NCI-H1417 (cell line): ENCODE measurements around the gene DKC1.
A peak's percentile ranks its signal among the peaks of the same experiment; 100 is the strongest.

Experiments used
- DNase-seq, 3 experiments: peaks; one replicate each; lab custom pipeline; 2025; lab: John Stamatoyannopoulos, UW

The DKC1 gene

DNA sequence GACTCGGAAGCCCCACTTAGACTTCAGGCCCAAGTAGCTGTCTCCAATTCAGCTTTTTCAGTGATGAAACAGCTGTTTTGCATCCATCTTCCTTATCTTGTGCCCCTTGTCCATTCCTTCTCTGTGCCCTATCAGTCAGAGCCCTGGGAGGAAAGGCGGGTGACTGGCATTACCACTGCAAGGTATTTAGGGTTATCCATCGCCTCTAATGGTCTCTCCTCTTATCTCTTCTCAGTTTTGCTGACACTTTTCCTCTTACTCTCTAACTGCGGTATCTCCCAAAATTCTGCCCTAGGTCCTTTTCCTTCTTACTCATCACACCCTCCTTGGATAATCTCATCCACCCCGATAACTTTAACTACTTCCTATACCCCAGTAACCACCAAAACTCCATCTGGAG, 25.5 kb upstream of the DKC1 start:
- no peak for DNase-seq

DNA sequence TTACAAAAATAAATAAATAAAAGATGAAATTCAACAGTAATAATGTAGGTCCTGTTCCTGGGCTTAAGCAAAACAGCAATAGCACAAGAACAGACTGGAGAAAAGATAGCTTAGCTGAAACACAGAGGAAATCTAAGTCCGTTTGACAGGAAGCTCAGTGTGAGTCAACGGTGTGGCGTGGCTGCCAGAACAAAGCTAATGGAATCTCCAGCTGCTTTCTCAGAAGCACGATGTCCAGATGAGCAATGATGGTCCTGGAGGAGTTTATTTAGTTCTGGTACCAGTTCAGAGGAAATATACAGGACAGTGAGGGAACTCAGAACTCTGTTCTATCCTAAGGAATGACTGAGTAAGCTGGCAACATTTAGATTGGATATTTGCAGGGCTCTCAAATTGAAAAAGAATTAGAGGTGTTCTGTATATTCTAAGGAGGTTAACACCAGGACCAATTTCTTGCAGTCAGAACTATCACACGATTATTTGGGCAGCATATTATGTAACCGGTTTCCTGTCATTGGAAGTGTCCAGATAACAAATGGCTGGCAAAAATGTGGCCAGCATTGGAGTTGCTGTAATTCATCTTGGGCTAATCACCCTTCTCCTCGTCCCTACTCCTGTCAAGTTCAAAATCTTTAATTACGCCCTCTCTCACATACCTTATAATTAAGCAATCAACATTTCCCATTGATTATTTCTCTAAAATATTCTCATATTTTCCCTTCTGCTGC, 24.5 kb upstream of the DKC1 start:
- DNase-seq = peak in 1 of 3 experiments; percentile 7

GRCh38 chrX:154739952-154740465, 22.7 kb upstream of the DKC1 start:
- DNase-seq = no peak

DNA sequence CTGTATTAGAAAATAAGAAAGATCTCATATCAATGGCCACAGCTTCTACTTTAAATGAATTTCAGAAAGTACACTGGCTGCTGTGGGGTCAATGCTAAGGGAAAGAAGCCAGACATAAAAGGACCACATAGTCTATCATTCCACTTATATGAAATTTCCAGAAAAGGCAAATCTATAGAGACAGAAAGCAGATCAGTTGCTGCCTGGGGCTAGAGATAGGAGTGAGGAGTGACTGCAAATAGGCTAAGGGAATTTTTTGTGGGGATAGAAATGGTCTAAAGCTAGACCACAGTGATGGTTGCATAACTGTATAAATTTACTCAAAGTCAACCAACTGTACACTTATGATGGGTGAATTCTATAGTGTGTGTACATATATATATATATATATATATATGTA, 20.1 kb upstream of the DKC1 start:
- DNase-seq = no peak

DNA sequence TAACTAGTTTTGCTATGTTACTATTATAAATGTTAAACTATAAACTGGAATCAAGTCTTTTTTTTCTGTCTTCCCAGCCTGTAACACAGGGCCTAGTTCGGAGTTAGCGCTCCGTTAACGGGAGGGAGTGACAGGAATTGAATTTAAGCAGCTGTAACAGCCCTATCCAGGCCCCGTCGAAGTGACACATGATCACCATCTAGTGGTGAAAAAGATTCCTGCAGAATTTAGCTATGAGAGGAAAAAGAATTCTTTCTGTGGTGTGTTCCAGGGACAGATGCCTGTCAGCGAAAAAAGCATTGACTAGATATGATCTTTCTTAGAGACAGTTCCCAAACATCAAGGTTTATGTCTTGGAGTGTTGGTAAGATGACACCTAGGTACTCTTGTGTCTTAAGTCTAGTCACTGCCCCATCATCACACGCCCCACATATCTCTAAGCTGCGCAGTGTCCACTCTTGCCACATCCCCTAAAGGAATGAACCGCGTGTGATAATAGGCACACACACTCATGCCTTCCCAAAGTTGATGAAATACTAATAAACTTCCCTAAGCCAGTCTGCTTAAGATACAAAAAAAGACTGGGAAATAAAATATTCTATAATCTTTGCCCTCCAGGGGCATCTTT, 13.8 kb upstream of the DKC1 start:
- DNase-seq = peak; percentile 50 to 90 (median 79)

- DNase-seq = peak in 2 of 3 experiments; percentile 32 to 64
These were observed 12.8 kb upstream of the DKC1 start for GRCh38 chrX:154749856-154750255.

DNA sequence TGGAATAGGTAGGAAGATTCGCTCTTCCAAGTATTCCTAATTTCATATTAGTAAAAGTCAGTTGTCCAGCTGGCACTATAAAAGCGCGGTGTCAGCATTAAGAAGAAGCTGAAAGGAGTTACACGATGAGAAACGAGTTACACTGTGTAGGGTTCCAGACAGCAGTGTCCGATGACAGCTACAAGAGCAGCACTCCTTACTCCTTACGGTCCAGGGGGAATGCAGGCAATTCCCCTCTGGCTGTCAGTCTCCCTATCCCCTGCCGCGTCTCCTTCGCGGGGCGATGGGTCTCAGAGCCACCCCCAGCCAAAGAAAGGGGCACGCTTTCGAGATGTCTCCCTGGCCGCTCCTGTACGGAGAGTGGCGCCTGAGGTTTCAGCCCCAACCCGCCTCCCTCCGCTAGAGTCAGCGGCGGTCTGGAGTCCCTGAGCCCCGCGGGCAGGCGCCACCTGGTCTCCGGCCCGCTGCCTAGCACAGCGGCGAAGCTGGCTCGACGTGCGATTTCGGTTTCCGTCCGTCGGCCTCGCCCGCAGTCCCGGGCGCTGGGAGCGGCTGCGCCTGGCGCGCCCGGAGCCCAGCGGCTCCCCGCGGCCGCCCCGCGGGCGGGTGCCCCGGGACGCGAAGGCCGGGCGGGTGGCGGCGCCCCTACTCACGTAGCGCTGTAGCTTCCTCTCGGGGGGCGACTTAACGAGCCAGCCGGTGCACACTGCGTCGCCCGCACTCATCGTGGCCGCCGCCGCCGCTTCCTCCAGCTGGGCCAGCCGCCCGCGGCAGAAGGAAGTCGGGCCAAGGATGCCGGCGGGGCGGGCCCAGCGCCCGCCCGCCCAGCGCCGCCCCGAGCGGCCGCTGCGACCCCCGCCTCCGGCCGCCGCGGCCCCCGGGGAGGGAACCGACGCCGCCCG, 12.1 kb upstream of the DKC1 start, which contains the start of gene GAB3:
Gene GAB3 (minus strand): TSS at position 777 of the 902 bp plus-strand sequence. CDS start 52 bp downstream, at position 725.
- peak; percentile 51 to 70 (median 68) for DNase-seq

- peak in 2 of 3 experiments; percentile 24 to 46 for DNase-seq
These were observed 11.4 kb upstream of the DKC1 start for GRCh38 chrX:154751203-154751668.

DNA sequence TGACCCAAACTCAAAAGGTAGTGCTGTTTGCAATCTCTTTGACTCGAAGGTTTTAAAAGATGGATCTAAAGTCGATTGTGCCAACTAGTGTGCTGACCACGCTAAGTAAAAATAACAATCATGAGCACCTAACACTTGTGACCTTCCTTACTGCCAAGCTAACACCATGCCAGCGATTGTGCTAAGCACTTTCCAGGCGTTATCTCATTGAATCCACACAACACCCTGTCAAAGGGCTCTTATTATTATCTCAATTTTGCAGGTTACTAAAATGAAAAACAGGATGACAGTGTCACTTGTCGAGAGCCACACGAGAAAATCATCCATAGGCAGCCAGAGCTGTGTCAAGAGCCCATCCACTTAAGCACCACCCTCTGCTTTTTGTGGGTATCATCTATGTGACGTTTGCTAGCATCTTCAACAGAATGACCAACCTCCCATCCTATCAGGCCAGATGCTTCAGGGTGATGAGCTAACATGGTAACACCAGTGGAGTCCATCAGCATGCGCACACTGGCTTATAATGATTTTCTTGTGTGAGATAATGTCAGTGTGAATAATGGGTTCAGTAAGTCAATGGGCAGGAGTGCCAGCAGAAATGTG, 10.9 kb upstream of the DKC1 start:
- peak in 1 of 3 experiments; percentile 31 for DNase-seq

- DNase-seq = no peak
These were observed 4.0 kb upstream of the DKC1 start for GRCh38 chrX:154758696-154759095.

GRCh38 chrX:154761977-154762536, 607 bp upstream of the DKC1 start:
- peak; percentile 34 to 85 (median 75) for DNase-seq

GRCh38 chrX:154774622-154775021, 12.0 kb downstream of the DKC1 start:
- DNase-seq = no peak

- DNase-seq = no peak
These were observed 13.0 kb downstream of the DKC1 start for GRCh38 chrX:154775419-154776349.

DNA sequence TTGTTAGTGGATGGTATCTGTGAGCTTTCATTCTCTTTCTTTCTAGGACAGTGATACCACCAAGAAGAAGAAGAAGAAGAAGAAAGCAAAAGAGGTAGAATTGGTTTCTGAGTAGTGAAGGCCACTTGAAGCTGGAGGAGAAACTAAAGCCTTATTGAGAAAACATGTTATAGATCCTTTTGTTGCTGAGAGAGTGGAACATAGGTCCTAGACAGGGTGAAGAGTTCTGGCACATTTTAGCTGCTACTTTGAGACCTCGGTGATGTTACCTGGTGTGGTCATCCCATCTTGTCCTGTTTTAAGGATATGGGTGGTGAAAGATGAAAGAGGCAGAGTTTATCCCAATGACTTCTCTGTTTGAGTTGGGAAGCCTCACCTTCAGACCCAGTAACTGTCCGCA, 14.1 kb downstream of the DKC1 start:
- peak in 1 of 3 experiments; percentile 28 for DNase-seq

DNA sequence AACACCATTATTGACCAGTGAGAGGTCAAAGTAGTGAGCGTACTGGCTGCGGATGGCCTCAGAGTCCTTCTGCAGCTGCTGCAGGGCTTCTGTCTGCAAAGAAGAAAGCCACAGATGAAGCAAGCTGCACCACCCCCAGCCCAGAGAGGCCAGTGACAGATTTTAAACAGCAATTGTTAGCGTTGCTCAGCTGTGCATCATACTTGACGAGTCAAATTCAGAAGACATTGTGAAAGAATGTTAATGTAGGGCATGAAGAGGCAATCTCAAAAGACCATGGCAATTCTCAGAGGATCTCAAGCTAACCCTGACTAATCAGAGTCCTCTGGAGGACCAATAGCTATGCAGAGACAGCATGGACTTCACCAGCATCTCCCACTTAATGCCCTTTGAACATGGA, 16.6 kb downstream of the DKC1 start:
- no peak for DNase-seq

DNA sequence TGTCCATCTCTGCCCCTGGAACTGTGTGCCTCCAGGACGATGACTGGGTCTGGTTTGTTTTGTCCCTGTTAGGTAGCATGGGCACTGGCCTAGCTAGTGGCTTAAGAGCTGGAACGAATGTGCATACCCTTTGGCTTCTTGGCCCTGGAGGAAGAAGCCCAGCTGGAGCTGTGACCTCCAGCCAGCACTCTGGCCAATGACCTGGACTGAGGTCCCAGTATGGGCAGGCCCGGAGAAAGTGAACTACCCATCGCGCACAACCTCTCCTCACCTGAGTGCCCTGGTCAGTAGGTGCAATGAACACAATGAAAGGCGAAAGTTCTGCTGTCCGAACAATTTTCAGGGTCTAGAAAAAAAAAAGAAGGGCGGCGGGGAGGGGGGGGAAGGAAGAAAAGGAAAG, 18.3 kb downstream of the DKC1 start:
- no peak for DNase-seq

DNA sequence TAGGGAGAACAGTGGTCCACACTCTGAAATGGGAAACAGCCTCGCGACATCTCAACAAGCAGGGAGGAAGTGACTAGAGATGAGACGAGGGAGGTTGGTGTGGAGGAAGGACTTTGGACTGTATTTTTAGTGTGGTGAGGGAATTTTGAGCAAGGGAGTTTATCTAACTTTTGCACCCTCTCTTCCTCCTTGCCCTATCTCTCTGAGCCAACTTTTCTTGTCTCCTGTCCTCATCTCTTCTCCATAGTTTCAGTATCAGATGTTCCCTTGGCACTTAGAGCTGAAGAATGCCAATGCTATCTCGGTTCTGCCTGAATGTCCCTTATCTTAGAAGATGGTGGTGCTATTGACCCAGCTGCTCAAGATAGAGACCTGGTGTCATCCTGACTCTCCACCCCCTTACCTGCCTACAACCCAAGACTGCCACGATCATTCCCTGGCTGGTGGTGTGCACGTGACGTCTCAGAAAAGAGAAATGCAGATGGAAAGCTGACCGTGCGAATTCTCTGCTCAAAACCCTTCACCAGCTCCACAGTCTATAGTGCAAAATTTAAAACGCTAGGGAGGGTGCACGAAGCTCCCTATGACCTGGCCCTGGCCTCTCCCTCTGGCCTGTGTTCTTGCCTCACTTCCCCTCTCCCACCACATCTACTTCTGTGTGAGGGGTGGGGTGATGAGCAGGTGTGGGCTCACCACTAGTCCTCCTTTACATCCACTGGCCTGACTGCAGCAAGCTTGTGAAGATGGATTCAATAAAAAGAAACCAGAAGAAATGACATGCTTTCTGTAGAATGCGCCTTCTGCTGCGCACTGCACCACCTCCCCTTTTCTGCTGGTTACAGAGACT, 21.7 kb downstream of the DKC1 start:
- DNase-seq = no peak

DNA sequence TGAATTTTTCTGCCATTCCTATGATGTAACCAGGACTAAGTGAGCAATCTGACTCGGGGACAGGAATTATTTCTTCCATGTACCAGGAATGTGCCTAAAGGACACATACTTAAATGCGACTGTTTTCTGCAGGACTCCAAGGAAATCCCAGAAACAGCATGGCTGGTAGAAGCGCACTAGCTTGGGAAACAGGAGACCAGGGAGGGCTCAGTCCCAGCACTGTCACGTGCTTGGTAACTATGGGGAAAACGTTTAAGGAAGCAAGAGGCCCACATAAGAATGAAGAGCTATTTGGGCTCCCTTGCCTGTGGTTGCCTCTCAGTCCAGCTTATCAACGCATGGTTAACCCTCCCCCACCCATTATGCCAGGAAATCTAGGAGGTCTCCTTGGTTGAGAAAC, 23.1 kb downstream of the DKC1 start:
- DNase-seq = no peak

- DNase-seq = no peak
These were observed 28.8 kb downstream of the DKC1 start for GRCh38 chrX:154791467-154791866.
